Uterus (tissue), 2 donors: ENCODE results near the gene IGFL3.

Experiments used
- CTCF ChIP-seq, 4 experiments: fragments of 200-600 bp in 2 of 4; fragments of 450-650 bp in 2 of 4; sonication (generic) in 2 of 4; IDR thresholded peaks; one replicate each; pipeline ENCODE4 v1.5.1; 2016 to 2019; ENCODE audit warnings: antibody characterized with exemption in 4 of 4, mild to moderate bottlenecking in 2 of 4, moderate library complexity in 1 of 4
- POLR2A ChIP-seq, 2 donors: fragments of 450-650 bp; IDR thresholded peaks; one replicate each; pipeline ENCODE4 v1.6.1; 2016; ENCODE audit warnings: antibody characterized with exemption in 2 of 2, mild to moderate bottlenecking in 1 of 2, moderate library complexity in 1 of 2

DNA sequence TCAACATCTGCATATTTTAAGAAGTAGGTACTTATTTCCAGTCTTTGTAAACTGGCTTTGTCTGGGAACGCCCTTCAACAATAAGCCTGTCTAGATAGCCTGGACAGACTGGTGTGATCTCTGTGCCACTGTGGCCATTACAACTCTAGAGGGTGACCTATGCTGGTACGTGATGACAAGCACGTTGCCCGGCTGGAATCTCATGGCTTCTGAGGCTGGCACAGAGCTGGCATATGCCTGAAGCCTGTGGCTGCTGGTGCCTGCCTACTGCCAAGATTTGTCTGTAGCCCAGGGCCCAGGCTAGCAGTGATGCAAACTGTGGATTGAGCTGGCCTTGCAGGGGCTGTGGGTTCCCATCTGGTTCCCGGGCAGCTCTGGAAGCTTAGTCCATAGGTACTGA, 34.0 kb downstream of the IGFL3 start:
- TF ChIP-seq POLR2A (IDR thresholded peaks at IDR 0.05) (no peak), CTCF (IDR thresholded peaks at IDR 0.05) (no peak)
